Subcutaneous abdominal adipose tissue (tissue), 5 donors: ENCODE data around the gene NEUROG1.
A peak's percentile ranks its signal among the peaks of the same experiment; 100 is the strongest.

Source experiments
- H3K27ac ChIP-seq: one replicate; pipeline ENCODE4 v1.7.0; 2013; ENCODE audit warnings: low read depth, mild to moderate bottlenecking, inconsistent platforms, low read length, moderate library complexity
- H3K27me3 ChIP-seq, 5 donors: one replicate each; pipeline ENCODE4 v1.7.0; 2013; ENCODE audit warnings: low read length in 5 of 5, inconsistent platforms in 1 of 5; ENCODE audit not compliant: control insufficient read depth in 5 of 5, insufficient read depth in 4 of 5
- H3K36me3 ChIP-seq, 5 donors: one replicate each; pipeline ENCODE4 v1.7.0; 2013; ENCODE audit warnings: low read length in 5 of 5; ENCODE audit not compliant: control insufficient read depth in 5 of 5, insufficient read depth in 5 of 5
- H3K4me1 ChIP-seq, 5 donors: one replicate each; pipeline ENCODE4 v1.7.0; 2013; ENCODE audit warnings: low read length in 5 of 5, mild to moderate bottlenecking in 3 of 5, moderate library complexity in 1 of 5; ENCODE audit not compliant: control insufficient read depth in 5 of 5, insufficient read depth in 5 of 5
- H3K4me3 ChIP-seq, 5 donors: one replicate each; pipeline ENCODE4 v1.7.0; 2013; ENCODE audit warnings: low read length in 5 of 5, low read depth in 1 of 5
- H3K9ac ChIP-seq, 5 donors: one replicate each; pipeline ENCODE4 v1.7.0; 2013; ENCODE audit warnings: low read length in 5 of 5, mild to moderate bottlenecking in 4 of 5, moderate library complexity in 3 of 5
- H3K9me3 ChIP-seq, 5 donors: one replicate each; pipeline ENCODE4 v1.7.0; 2013; ENCODE audit warnings: low read length in 5 of 5; ENCODE audit not compliant: control insufficient read depth in 5 of 5
- donor health status: healthy.
- donor health status: healthy.
- donor health status: healthy.
- donor health status: healthy.
- donor health status: healthy.

NEUROG1 gene

GRCh38 chr5:135551593-135552447 is 16.1 kb upstream of the NEUROG1 start:
- peaks cover 0 to 5% (median 0%) of the 10 kb centered on the region in 5 donors for H3K4me1 ChIP-seq
- no peaks in the 10 kb centered on the region for H3K36me3 ChIP-seq
- H3K27ac ChIP-seq: no peak overlapping the region
- no peak overlapping the region for H3K9ac ChIP-seq
- H3K27me3 ChIP-seq: peaks cover 2 to 34% (median 22%) of the 10 kb centered on the region in 5 donors
- H3K4me3 ChIP-seq: no peak overlapping the region
- no peaks in the 10 kb centered on the region for H3K9me3 ChIP-seq

- H3K27me3 ChIP-seq: peaks cover 10 to 48% (median 35%) of the 10 kb centered on the region in 5 donors
- H3K4me1 ChIP-seq: peaks cover 0 to 10% (median 5%) of the 10 kb centered on the region in 5 donors
Measured at GRCh38 chr5:135549413-135549812, 13.6 kb upstream of the NEUROG1 start.

GRCh38 chr5:135547590-135548254 is 12.0 kb upstream of the NEUROG1 start:
- H3K27me3 ChIP-seq: peaks cover 17 to 56% (median 44%) of the 10 kb centered on the region in 5 donors
- H3K27ac ChIP-seq: no peak overlapping the region
- no peak overlapping the region for H3K9ac ChIP-seq
- H3K4me1 ChIP-seq: peaks cover 0 to 19% (median 18%) of the 10 kb centered on the region in 5 donors
- no peaks in the 10 kb centered on the region for H3K36me3 ChIP-seq
- H3K4me3 ChIP-seq: no peak overlapping the region
- H3K9me3 ChIP-seq: no peaks in the 10 kb centered on the region

More at GRCh38 chr5:135549413-135549812, 13.6 kb upstream of the NEUROG1 start:
- no peak overlapping the region for H3K4me3 ChIP-seq
- no peak overlapping the region for H3K9ac ChIP-seq
- H3K36me3 ChIP-seq: no peaks in the 10 kb centered on the region
- H3K9me3 ChIP-seq: no peaks in the 10 kb centered on the region
- no peak overlapping the region for H3K27ac ChIP-seq

GRCh38 chr5:135546912-135547311 is 11.1 kb upstream of the NEUROG1 start:
- no peak overlapping the region for H3K27ac ChIP-seq
- no peaks in the 10 kb centered on the region for H3K36me3 ChIP-seq
- H3K9me3 ChIP-seq: no peaks in the 10 kb centered on the region
- no peak overlapping the region for H3K9ac ChIP-seq
- no peak overlapping the region for H3K4me3 ChIP-seq
- H3K4me1 ChIP-seq: peaks cover 0 to 19% (median 18%) of the 10 kb centered on the region in 5 donors
- H3K27me3 ChIP-seq: peaks cover 21 to 61% (median 47%) of the 10 kb centered on the region in 5 donors

- Histone ChIP-seq H3K4me1 (peaks cover 0 to 19% (median 18%) of the 10 kb centered on the region in 5 donors), H3K4me3 (no peak overlapping the region), H3K27ac (no peak overlapping the region), H3K9ac (no peak overlapping the region), H3K27me3 (peaks cover 21 to 68% (median 49%) of the 10 kb centered on the region in 5 donors), H3K36me3 (no peaks in the 10 kb centered on the region), H3K9me3 (no peaks in the 10 kb centered on the region)
Measured at GRCh38 chr5:135546101-135546500, 10.3 kb upstream of the NEUROG1 start.

GRCh38 chr5:135545099-135545498 is 9.3 kb upstream of the NEUROG1 start:
- peak overlapping the region in 3 of 5 donors; percentile 68 to 79 (median 71) for H3K4me3 ChIP-seq
- H3K27me3 ChIP-seq: peaks cover 21 to 72% (median 44%) of the 10 kb centered on the region in 5 donors
- H3K4me1 ChIP-seq: peaks cover 0 to 19% (median 18%) of the 10 kb centered on the region in 5 donors
- H3K9ac ChIP-seq: no peak overlapping the region
- H3K9me3 ChIP-seq: no peaks in the 10 kb centered on the region
- H3K36me3 ChIP-seq: no peaks in the 10 kb centered on the region
- H3K27ac ChIP-seq: no peak overlapping the region

- Histone ChIP-seq H3K36me3 (no peaks in the 10 kb centered on the region), H3K9me3 (no peaks in the 10 kb centered on the region), H3K27me3 (peaks cover 30 to 82% (median 54%) of the 10 kb centered on the region in 5 donors), H3K27ac (no peak overlapping the region), H3K4me3 (peak overlapping the region; percentile 68 to 81 (median 71)), H3K9ac (peak overlapping the region in 4 of 5 donors; percentile 10 to 65 (median 47)), H3K4me1 (peaks cover 0 to 19% (median 18%) of the 10 kb centered on the region in 5 donors)
Measured at GRCh38 chr5:135543485-135544304, 7.9 kb upstream of the NEUROG1 start.

GRCh38 chr5:135543001-135543484 is 7.3 kb upstream of the NEUROG1 start:
- Histone ChIP-seq H3K4me1 (peaks cover 0 to 19% (median 18%) of the 10 kb centered on the region in 5 donors), H3K27ac (no peak overlapping the region), H3K9me3 (peaks cover 0 to 4% (median 0%) of the 10 kb centered on the region in 5 donors), H3K4me3 (peak overlapping the region in 4 of 5 donors; percentile 68 to 79 (median 70)), H3K36me3 (no peaks in the 10 kb centered on the region), H3K9ac (no peak overlapping the region), H3K27me3 (peaks cover 31 to 79% (median 51%) of the 10 kb centered on the region in 5 donors)

- Histone ChIP-seq H3K4me3 (no peak overlapping the region), H3K4me1 (peaks cover 0 to 19% (median 18%) of the 10 kb centered on the region in 5 donors), H3K27ac (no peak overlapping the region), H3K9me3 (peaks cover 0 to 13% (median 0%) of the 10 kb centered on the region in 5 donors), H3K27me3 (peaks cover 39 to 78% (median 54%) of the 10 kb centered on the region in 5 donors), H3K36me3 (no peaks in the 10 kb centered on the region), H3K9ac (no peak overlapping the region)
Measured at GRCh38 chr5:135541807-135542502, 6.2 kb upstream of the NEUROG1 start.
